HepG2 (cell line): ENCODE data around the gene AHR. TPM values are rescaled to one million over a fixed set of nuclear protein-coding genes. Genes with fewer than 3 reads are reported as not detected.
A peak's percentile ranks its signal among the peaks of the same experiment; 100 is the strongest.

Source experiments
- AHR ChIP-seq: IDR thresholded peaks from 2 replicates; pipeline ENCODE4 v1.6.1; 2018; ENCODE audit warnings: missing genetic modification reagents, missing compliant biosample characterization
- CENPT ChIP-seq: sonication (generic); formaldehyde crosslinking; IDR thresholded peaks from 2 replicates; pipeline ENCODE4 v1.8.0; 2022; ENCODE audit warnings: low read depth, mild to moderate bottlenecking, moderate library complexity, missing genetic modification reagents
- HOXA9 ChIP-seq: sonication (generic); formaldehyde crosslinking; IDR thresholded peaks from 2 replicates; pipeline ENCODE4 v1.8.1; 2022; ENCODE audit warnings: missing genetic modification reagents, mild to moderate bottlenecking, moderate library complexity, borderline replicate concordance
- NFE2L2 ChIP-seq: fragments of 150-350 bp; IDR thresholded peaks from 2 replicates; pipeline ENCODE4 v1.6.1; 2014; ENCODE audit warnings: low read length
- SATB2 ChIP-seq: sonication (generic); formaldehyde crosslinking; IDR thresholded peaks from 2 replicates; pipeline ENCODE4 v1.5.0; 2020; ENCODE audit warnings: missing genetic modification reagents
- SCMH1 ChIP-seq: sonication (generic); formaldehyde crosslinking; IDR thresholded peaks from 2 replicates; pipeline ENCODE4 v1.9.0; 2021; ENCODE audit warnings: missing genetic modification reagents, mild to moderate bottlenecking, borderline replicate concordance
- SYNCRIP ChIP-seq: fragments of 200-400 bp; formaldehyde crosslinking; IDR thresholded peaks from 2 replicates; pipeline ENCODE4 v1.6.1; 2018; ENCODE audit warnings: mild to moderate bottlenecking, low read depth, low read length; ENCODE audit not compliant: insufficient read depth
- TEAD3 ChIP-seq: optimal IDR thresholded peaks from 2 replicates; pipeline ENCODE3; 2016; ENCODE audit warnings: borderline replicate concordance
- ZFP90 ChIP-seq: sonication (generic); formaldehyde crosslinking; IDR thresholded peaks from 2 replicates; pipeline ENCODE4 v1.8.0; 2022; ENCODE audit warnings: missing genetic modification reagents, mild to moderate bottlenecking, inconsistent platforms, borderline replicate concordance
- ZKSCAN1 ChIP-seq: fragments of 150-350 bp; IDR thresholded peaks from 2 replicates; pipeline ENCODE4 v1.6.1; 2014; ENCODE audit warnings: low read length
- ZNF260 ChIP-seq: sonication (generic); formaldehyde crosslinking; IDR thresholded peaks from 2 replicates; pipeline ENCODE4 v1.4.0; 2020; ENCODE audit warnings: missing genetic modification reagents, low read depth, mild to moderate bottlenecking, borderline replicate concordance
- ZNF598 ChIP-seq: sonication (generic); formaldehyde crosslinking; IDR thresholded peaks from 2 replicates; pipeline ENCODE4 v1.5.1; 2020; ENCODE audit warnings: mild to moderate bottlenecking, missing genetic modification reagents, borderline replicate concordance
- polyA plus RNA-seq, 8 experiments: library from polyadenylated mRNA; depleted of rRNA in 3 of 8; stranded (reverse) in 7 of 8; unstranded in 1 of 8; fragments of >200 nt; fragmentation: Illumina TruSeq in 4 of 8; extraction: Trizol in 4 of 8; gene quantifications; 2 replicates each; pipeline versions ENCODE4 v1.2.1 to v1.2.3, GENCODE V29; 2011 to 2016; ENCODE audit warnings: low read depth in 4 of 8, missing spikeins in 1 of 8, mixed read lengths in 1 of 8; ENCODE audit not compliant: insufficient read depth in 1 of 8
- total RNA-seq, 5 experiments: library from RNA; depleted of rRNA; stranded (reverse); fragments of >200 nt; fragmentation: Illumina TruSeq; extraction: Trizol; gene quantifications; 2 replicates each; pipeline ENCODE4 v1.2.3, GENCODE V29; 2016; ENCODE audit warnings: low read depth in 1 of 5
- TF ChIP-seq, protein P1 (sequence below): sonication (generic); formaldehyde crosslinking; IDR thresholded peaks from 2 replicates; pipeline ENCODE4 v1.8.0; 2022; ENCODE audit warnings: mild to moderate bottlenecking, missing genetic modification reagents, moderate library complexity
- TF ChIP-seq, protein P2 (sequence below), 2 experiments: fragments of 450-650 bp in 1 of 2; sonication (generic) in 1 of 2; formaldehyde crosslinking; IDR thresholded peaks; 2 replicates each; pipeline versions ENCODE4 v1.5.0 to v1.8.0; 2020 to 2022; ENCODE audit warnings: mild to moderate bottlenecking in 1 of 2, missing genetic modification reagents in 1 of 2
- TF ChIP-seq, protein P3 (sequence below): sonication (generic); formaldehyde crosslinking; IDR thresholded peaks from 2 replicates; pipeline ENCODE4 v1.4.0; 2020; ENCODE audit warnings: missing genetic modification reagents
- TF ChIP-seq, protein P4 (sequence below): IDR thresholded peaks from 2 replicates; pipeline ENCODE4 v1.6.1; 2016
- TF ChIP-seq, protein P5 (sequence below): sonication (generic); formaldehyde crosslinking; IDR thresholded peaks from 2 replicates; pipeline ENCODE4 v1.8.1; 2023; ENCODE audit warnings: missing genetic modification reagents, inconsistent platforms, borderline replicate concordance
- TF ChIP-seq, protein P6 (sequence below): sonication (generic); formaldehyde crosslinking; IDR thresholded peaks from 2 replicates; pipeline ENCODE4 v1.4.0; 2020; ENCODE audit warnings: missing genetic modification reagents; ENCODE audit errors: not compliant biosample characterization

The AHR gene
- total and polyA plus RNA-seq, 2 of the 13 experiments (the other 11 are each of a cell fraction or from before 2014, with no cell fraction given), result 9.0 to 31.3 TPM

DNA sequence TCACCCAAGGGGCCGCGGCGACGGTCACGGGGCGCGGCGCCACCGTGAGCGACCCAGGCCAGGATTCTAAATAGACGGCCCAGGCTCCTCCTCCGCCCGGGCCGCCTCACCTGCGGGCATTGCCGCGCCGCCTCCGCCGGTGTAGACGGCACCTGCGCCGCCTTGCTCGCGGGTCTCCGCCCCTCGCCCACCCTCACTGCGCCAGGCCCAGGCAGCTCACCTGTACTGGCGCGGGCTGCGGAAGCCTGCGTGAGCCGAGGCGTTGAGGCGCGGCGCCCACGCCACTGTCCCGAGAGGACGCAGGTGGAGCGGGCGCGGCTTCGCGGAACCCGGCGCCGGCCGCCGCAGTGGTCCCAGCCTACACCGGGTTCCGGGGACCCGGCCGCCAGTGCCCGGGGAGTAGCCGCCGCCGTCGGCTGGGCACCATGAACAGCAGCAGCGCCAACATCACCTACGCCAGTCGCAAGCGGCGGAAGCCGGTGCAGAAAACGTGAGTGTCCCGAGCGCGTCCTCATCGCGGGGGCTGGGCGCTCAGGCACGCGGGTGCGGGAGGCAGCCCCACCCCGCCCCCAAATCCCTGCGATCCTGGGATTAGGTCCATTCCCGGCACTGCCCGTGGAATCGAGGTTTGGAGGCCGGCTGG, 509 bp downstream of the AHR start (continued):
- TF ChIP-seq, protein P1, sequence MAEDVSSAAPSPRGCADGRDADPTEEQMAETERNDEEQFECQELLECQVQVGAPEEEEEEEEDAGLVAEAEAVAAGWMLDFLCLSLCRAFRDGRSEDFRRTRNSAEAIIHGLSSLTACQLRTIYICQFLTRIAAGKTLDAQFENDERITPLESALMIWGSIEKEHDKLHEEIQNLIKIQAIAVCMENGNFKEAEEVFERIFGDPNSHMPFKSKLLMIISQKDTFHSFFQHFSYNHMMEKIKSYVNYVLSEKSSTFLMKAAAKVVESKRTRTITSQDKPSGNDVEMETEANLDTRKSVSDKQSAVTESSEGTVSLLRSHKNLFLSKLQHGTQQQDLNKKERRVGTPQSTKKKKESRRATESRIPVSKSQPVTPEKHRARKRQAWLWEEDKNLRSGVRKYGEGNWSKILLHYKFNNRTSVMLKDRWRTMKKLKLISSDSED, result peak; percentile 82; the same call in 1 of the 2 replicates
- TF ChIP-seq HOXA9 (CRISPR knock-in tag) (no peak), ZKSCAN1 (no peak), ZFP90 (no peak; the same call in 1 of the 2 replicates), CENPT (CRISPR knock-in tag) (no peak), TEAD3 (CRISPR knock-in tag) (no peak), NFE2L2 (no peak), SCMH1 (CRISPR knock-in tag) (no peak), ZNF598 (no peak), SATB2 (CRISPR knock-in tag) (no peak), ZNF260 (CRISPR knock-in tag) (no peak), SYNCRIP (no peak), AHR (CRISPR knock-in tag) (no peak)
- TF ChIP-seq, protein P2, sequence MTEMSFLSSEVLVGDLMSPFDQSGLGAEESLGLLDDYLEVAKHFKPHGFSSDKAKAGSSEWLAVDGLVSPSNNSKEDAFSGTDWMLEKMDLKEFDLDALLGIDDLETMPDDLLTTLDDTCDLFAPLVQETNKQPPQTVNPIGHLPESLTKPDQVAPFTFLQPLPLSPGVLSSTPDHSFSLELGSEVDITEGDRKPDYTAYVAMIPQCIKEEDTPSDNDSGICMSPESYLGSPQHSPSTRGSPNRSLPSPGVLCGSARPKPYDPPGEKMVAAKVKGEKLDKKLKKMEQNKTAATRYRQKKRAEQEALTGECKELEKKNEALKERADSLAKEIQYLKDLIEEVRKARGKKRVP (CRISPR knock-in tag; IDR thresholded peaks at IDR 0.05), result 0 out of 4 replicates have a peak, but pooled peaks of 1 of the 2 experiments have one; percentile 32
- TF ChIP-seq, protein P3, sequence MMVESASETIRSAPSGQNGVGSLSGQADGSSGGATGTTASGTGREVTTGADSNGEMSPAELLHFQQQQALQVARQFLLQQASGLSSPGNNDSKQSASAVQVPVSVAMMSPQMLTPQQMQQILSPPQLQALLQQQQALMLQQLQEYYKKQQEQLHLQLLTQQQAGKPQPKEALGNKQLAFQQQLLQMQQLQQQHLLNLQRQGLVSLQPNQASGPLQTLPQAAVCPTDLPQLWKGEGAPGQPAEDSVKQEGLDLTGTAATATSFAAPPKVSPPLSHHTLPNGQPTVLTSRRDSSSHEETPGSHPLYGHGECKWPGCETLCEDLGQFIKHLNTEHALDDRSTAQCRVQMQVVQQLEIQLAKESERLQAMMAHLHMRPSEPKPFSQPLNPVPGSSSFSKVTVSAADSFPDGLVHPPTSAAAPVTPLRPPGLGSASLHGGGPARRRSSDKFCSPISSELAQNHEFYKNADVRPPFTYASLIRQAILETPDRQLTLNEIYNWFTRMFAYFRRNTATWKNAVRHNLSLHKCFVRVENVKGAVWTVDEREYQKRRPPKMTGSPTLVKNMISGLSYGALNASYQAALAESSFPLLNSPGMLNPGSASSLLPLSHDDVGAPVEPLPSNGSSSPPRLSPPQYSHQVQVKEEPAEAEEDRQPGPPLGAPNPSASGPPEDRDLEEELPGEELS (CRISPR knock-in tag), result 0 out of 2 replicates have a peak, but pooled peaks have one; percentile 5
- TF ChIP-seq, protein P4, sequence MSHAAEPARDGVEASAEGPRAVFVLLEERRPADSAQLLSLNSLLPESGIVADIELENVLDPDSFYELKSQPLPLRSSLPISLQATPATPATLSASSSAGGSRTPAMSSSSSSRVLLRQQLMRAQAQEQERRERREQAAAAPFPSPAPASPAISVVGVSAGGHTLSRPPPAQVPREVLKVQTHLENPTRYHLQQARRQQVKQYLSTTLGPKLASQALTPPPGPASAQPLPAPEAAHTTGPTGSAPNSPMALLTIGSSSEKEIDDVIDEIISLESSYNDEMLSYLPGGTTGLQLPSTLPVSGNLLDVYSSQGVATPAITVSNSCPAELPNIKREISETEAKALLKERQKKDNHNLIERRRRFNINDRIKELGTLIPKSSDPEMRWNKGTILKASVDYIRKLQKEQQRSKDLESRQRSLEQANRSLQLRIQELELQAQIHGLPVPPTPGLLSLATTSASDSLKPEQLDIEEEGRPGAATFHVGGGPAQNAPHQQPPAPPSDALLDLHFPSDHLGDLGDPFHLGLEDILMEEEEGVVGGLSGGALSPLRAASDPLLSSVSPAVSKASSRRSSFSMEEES (CRISPR knock-in tag), result no peak
- TF ChIP-seq, protein P5, sequence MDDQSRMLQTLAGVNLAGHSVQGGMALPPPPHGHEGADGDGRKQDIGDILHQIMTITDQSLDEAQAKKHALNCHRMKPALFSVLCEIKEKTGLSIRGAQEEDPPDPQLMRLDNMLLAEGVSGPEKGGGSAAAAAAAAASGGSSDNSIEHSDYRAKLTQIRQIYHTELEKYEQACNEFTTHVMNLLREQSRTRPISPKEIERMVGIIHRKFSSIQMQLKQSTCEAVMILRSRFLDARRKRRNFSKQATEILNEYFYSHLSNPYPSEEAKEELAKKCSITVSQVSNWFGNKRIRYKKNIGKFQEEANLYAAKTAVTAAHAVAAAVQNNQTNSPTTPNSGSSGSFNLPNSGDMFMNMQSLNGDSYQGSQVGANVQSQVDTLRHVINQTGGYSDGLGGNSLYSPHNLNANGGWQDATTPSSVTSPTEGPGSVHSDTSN, result no peak
- TF ChIP-seq, protein P6, sequence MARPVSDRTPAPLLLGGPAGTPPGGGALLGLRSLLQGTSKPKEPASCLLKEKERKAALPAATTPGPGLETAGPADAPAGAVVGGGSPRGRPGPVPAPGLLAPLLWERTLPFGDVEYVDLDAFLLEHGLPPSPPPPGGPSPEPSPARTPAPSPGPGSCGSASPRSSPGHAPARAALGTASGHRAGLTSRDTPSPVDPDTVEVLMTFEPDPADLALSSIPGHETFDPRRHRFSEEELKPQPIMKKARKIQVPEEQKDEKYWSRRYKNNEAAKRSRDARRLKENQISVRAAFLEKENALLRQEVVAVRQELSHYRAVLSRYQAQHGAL (CRISPR knock-in tag), result no peak
